Measurements from ENCODE around the gene HRH2.

DNA sequence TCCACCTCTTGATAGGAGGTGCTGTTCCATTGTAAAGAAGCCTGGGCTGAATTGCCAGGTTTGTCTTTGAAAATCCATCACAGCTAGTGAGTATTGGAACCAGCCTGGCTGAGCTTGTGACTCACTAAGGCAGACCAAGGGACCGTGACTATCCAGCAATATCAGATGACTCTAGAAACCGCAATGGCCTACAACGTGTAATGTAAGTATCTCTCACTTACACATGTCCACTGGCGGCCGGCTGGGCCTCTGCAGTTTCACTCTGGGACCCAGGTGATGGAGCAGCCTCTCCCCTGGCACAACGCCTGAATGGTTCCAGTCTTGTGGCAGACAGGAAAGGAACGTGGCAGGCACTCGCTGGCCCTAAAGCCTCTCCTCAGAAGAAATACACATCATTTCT, 3.1 kb upstream of the HRH2 start:
- no peak for TF ChIP-seq L3MBTL2 (conservative IDR thresholded peaks at IDR 0.05)
- TF ChIP-seq SP1 (IDR thresholded peaks at IDR 0.05) = no peak
- TF ChIP-seq BHLHE40 (IDR thresholded peaks at IDR 0.05; ENCODE audit: borderline replicate concordance) = no peak
- TF ChIP-seq ARNT (IDR thresholded peaks at IDR 0.05) = no peak
- no peak for TF ChIP-seq SUZ12 (IDR thresholded peaks at IDR 0.05)
- no peak for TF ChIP-seq LEF1 (IDR thresholded peaks at IDR 0.05; ENCODE audit: borderline replicate concordance)
- TF ChIP-seq, protein P1, sequence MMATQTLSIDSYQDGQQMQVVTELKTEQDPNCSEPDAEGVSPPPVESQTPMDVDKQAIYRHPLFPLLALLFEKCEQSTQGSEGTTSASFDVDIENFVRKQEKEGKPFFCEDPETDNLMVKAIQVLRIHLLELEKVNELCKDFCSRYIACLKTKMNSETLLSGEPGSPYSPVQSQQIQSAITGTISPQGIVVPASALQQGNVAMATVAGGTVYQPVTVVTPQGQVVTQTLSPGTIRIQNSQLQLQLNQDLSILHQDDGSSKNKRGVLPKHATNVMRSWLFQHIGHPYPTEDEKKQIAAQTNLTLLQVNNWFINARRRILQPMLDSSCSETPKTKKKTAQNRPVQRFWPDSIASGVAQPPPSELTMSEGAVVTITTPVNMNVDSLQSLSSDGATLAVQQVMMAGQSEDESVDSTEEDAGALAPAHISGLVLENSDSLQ (IDR thresholded peaks at IDR 0.05) = no peak
- TF ChIP-seq FOXK2 (IDR thresholded peaks at IDR 0.05) = no peak
- TF ChIP-seq ELF4 (IDR thresholded peaks at IDR 0.05) = no peak
- TF ChIP-seq ZNF384 (IDR thresholded peaks at IDR 0.05) = no peak
- TF ChIP-seq TARDBP (IDR thresholded peaks at IDR 0.05) = no peak
- TF ChIP-seq HDGF (IDR thresholded peaks at IDR 0.05; ENCODE audit: borderline replicate concordance) = no peak
- TF ChIP-seq CTBP1 (IDR thresholded peaks at IDR 0.05; ENCODE audit: borderline replicate concordance) = no peak
- no peak for TF ChIP-seq FOXA1 (IDR thresholded peaks at IDR 0.05)

Data from HEK293T (cell line).